ENCODE data around the gene CUX1. TPM values are rescaled to one million over a fixed set of nuclear protein-coding genes. Genes with fewer than 3 reads are reported as not detected.

CUX1 gene
- total and polyA plus RNA-seq, 2 donors (not counting 1 experiment from before 2014, with no cell fraction given), result 10.8 to 86.5 TPM

GRCh38 chr7:101783381-101784181 is 33.8 kb upstream of the CUX1 start:
- no peaks in the 10 kb centered on the region for H3K9me3 Mint-ChIP-seq (ENCODE audit: insufficient read depth)
- peaks cover 0 to 4% of the 10 kb centered on the region in 2 donors for H3K4me1 ChIP-seq (ENCODE audit: control insufficient read depth in 2 of 2, insufficient read depth in 2 of 2, low read length in 2 of 2)
- intact Hi-C loops (cut with micrococcal nuclease), result no loop called here
- no peak for DNase-seq
- no peak overlapping the region for H3K9ac ChIP-seq (ENCODE audit: low read length)
- WGBS (ENCODE audit: insufficient coverage), result 95% methylated on average over 5 of the region's 10 CpGs
- no peak for ATAC-seq (ENCODE audit: low read depth)
- peaks cover 0 to 5% (median 0%) of the 10 kb centered on the region in 4 experiments for H3K27me3 ChIP-seq (replicated peaks in 1 of 4; ENCODE audit: control extremely low read depth in 1 of 4, control insufficient read depth in 3 of 4, insufficient read depth in 4 of 4, low read length in 3 of 4)
- no peaks in the 10 kb centered on the region for H3K79me2 ChIP-seq (ENCODE audit: control insufficient read depth, insufficient read depth, low read length)
- H3K27ac ChIP-seq (ENCODE audit: low read length in 2 of 2), result no peak overlapping the region
- no peaks in the 10 kb centered on the region for H4K20me1 ChIP-seq (ENCODE audit: control insufficient read depth, insufficient read depth, low read length, poor library complexity, severe bottlenecking)
- no peak overlapping the region for H3K4me2 ChIP-seq (replicated peaks; ENCODE audit: low read depth, low read length, poor library complexity, severe bottlenecking)
- H3K9me3 ChIP-seq (ENCODE audit: control extremely low read depth in 1 of 3, control insufficient read depth in 2 of 3, insufficient read depth in 1 of 3, low read length in 2 of 3), result peaks cover 0 to 10% (median 0%) of the 10 kb centered on the region in 3 donors
- H3K4me3 Mint-ChIP-seq, result no peak overlapping the region
- peaks cover 2% of the 10 kb centered on the region for H3K4me1 Mint-ChIP-seq
- no peak for TF ChIP-seq CTCF (IDR thresholded peaks at IDR 0.05)
- TF ChIP-seq EZH2 (IDR thresholded peaks at IDR 0.05; ENCODE audit: borderline replicate concordance, insufficient read depth, low read depth, low read length, poor library complexity, severe bottlenecking), result no peak
- H3K4me3 ChIP-seq (ENCODE audit: control extremely low read depth in 1 of 5, extremely low read depth in 1 of 5, insufficient read depth in 1 of 5, low read depth in 2 of 5, low read length in 4 of 5), result no peak overlapping the region
- no peak overlapping the region for H2AFZ ChIP-seq (ENCODE audit: insufficient read depth, low read depth, low read length, poor library complexity, severe bottlenecking)
- ChIA-PET CTCF (no interaction called here), POLR2A (interaction anchor here (0.6 kb wide), 1 partner anchor 55 kb away, joined by 3 read pairs; no protein-coding TSS in a partner anchor)
- peaks cover 6% of the 10 kb centered on the region for H3K27me3 Mint-ChIP-seq
- no peak overlapping the region for H3K27ac Mint-ChIP-seq
- no peaks in the 10 kb centered on the region for H3K36me3 ChIP-seq (replicated peaks in 1 of 2; ENCODE audit: control extremely low read depth in 1 of 2, control insufficient read depth in 1 of 2, extremely low read depth in 1 of 2, insufficient read depth in 2 of 2, low read length in 1 of 2)
